Measurements from ENCODE around the gene AKR1C3. TPM values are rescaled to one million over a fixed set of nuclear protein-coding genes. Genes with fewer than 3 reads are reported as not detected.
"Not testable (repeated sequence)": the region's sequence is repeated elsewhere in the genome, so short reads cannot be mapped to it uniquely, and the experiment has no call there.

Gene AKR1C3
- total and polyA plus RNA-seq, 4 donors, result 1.5 to 6.1 (median 3.6) TPM

DNA sequence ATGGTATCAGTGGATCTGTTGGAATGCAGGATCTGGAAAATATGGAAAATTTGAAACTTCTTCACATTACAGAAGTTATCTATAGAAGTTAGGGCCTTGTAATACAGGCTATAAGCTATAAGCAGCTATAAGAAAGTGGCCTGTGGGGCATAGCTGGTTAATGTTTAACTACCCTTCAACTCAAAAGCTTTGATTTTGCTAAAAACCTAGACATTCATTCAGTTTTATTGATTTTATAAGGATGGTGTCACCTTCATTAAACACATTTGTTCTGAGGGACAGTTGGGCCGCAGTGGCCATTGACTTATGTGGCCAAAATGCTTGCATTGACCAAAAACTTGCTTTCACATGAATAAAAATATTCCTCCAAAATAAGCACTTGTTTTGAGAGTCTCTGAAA is 13.1 kb upstream of the AKR1C3 start:
- WGBS (ENCODE audit: insufficient coverage), result no CpG with 5 or more reads among the region's 1 CpG
- DNase-seq (ENCODE audit: low read depth in 4 of 6, low spot score in 6 of 6), result no peak

DNA sequence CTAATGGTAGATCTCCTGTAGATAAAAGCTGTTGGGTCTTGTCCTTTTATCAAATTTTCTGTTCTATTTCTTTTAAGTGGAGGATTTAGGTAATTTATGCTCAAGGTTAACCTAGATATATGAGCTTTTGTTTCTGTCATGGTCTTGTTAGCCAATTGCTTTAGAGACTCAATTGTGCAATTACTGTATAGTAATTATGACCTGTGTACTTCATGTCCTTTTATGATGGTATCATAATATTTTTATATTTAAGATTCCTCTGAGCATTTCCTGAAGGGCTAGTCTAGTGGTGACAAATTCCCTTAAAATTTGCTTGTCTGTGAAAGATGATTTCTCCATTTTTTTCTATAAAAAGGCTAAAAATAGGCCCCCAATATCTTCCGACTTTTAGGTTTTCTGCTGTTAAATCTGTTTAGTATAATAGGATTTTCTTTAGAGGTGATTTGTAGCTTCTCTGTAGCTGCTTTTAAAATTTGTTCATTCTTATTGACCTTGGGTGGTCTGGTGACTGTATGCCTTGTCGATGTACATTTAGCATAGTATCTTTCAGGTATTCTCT is 5.4 kb upstream of the AKR1C3 start:
- no peaks in the 10 kb centered on the region for H3K36me3 ChIP-seq (ENCODE audit: control insufficient read depth, insufficient read depth, low read length)
- no peak for DNase-seq (ENCODE audit: low read depth in 4 of 6, low spot score in 6 of 6)
- no peaks in the 10 kb centered on the region for H3K27me3 ChIP-seq (ENCODE audit: control insufficient read depth, insufficient read depth, low read length)
- no peaks in the 10 kb centered on the region for H3K4me1 ChIP-seq (ENCODE audit: control insufficient read depth, insufficient read depth, low read length)
- no peak overlapping the region for H3K4me3 ChIP-seq (ENCODE audit: low read depth, low read length)
- WGBS (ENCODE audit: insufficient coverage), result no CpG with 5 or more reads among the region's 2 CpGs
- H3K27ac ChIP-seq (ENCODE audit: low read depth, low read length), result no peak overlapping the region
- H3K9me3 ChIP-seq (ENCODE audit: control insufficient read depth, insufficient read depth, low read length), result no peaks in the 10 kb centered on the region

More for the DNA sequence above, 13.1 kb upstream of the AKR1C3 start:
- Histone ChIP-seq H3K9me3 (ENCODE audit: control insufficient read depth, insufficient read depth, low read length) (no peaks in the 10 kb centered on the region), H3K27me3 (ENCODE audit: control insufficient read depth, insufficient read depth, low read length) (no peaks in the 10 kb centered on the region), H3K36me3 (ENCODE audit: control insufficient read depth, insufficient read depth, low read length) (no peaks in the 10 kb centered on the region), H3K4me1 (ENCODE audit: control insufficient read depth, insufficient read depth, low read length) (no peaks in the 10 kb centered on the region), H3K27ac (ENCODE audit: low read depth, low read length) (no peak overlapping the region), H3K4me3 (ENCODE audit: low read depth, low read length) (no peak overlapping the region)

DNA sequence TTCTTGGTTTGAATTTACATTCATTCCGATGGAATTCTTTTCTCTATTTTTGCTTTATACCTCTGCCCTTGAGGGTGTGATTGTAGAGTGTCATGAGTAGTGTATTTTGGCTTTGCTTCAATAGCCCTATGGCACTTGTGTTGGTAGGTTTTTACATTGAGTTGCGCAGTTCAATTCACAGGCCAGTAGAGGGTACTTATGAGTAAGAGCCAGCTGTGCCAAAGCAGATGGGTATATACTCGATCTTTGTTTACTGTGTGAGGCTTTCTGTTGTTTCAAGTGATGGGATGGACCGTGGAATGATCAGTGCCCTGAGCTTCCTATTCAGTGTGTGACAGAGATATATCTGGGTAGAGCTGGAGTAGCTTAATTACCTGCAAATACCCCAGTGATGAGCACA is 4.3 kb upstream of the AKR1C3 start:
- Histone ChIP-seq H3K4me3 (ENCODE audit: low read depth, low read length) (no peak overlapping the region), H3K9me3 (ENCODE audit: control insufficient read depth, insufficient read depth, low read length) (no peaks in the 10 kb centered on the region), H3K27me3 (ENCODE audit: control insufficient read depth, insufficient read depth, low read length) (no peaks in the 10 kb centered on the region), H3K27ac (ENCODE audit: low read depth, low read length) (no peak overlapping the region), H3K36me3 (ENCODE audit: control insufficient read depth, insufficient read depth, low read length) (no peaks in the 10 kb centered on the region), H3K4me1 (ENCODE audit: control insufficient read depth, insufficient read depth, low read length) (no peaks in the 10 kb centered on the region)
- 42% methylated on average over 3 of the region's 4 CpGs for WGBS (ENCODE audit: insufficient coverage)
- no peak for DNase-seq (ENCODE audit: low read depth in 4 of 6, low spot score in 6 of 6)

DNA sequence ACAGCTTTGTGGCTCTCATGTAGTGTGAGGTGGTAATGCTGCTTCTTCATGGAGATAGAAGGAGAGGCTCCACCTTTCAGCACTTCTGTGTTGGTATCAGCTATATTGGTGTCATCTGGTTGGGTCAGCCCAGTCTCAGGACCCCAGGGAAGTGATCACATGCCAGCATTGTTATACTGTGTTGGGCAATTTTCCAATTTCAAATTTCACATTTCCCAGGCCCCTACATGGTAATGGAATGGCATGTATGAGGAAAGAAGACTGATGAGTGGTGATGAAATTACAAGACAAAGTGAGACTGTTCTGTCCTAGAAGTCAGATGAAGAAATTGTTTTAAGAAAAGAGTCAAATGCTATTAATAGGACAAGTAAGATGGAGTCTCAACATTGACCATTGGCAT is 3.7 kb upstream of the AKR1C3 start:
- H3K36me3 ChIP-seq (ENCODE audit: control insufficient read depth, insufficient read depth, low read length), result no peaks in the 10 kb centered on the region

DNA sequence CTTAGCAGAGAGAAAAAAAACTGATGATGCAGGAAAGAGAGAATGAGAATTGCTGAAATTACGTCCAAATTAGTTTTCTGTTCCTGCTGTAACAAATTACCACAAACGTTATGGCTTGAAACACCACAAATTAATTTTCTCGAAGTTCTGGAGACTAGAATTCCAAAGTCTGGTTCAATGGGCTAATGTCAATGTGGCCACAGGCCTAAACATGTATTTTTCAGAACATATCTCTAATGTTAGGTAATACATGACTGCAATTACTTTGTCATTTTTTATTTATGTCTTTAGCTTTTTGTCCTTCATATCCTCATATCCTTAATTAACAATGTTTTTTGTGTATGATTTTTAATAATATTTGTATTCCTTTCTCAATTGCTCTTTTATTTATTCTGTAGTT is 3.0 kb upstream of the AKR1C3 start:
- no peak overlapping the region for H3K27ac ChIP-seq (ENCODE audit: low read depth, low read length)
- DNase-seq (ENCODE audit: low read depth in 4 of 6, low spot score in 6 of 6), result no peak
- H3K4me1 ChIP-seq (ENCODE audit: control insufficient read depth, insufficient read depth, low read length), result no peaks in the 10 kb centered on the region
- no peaks in the 10 kb centered on the region for H3K27me3 ChIP-seq (ENCODE audit: control insufficient read depth, insufficient read depth, low read length)
- H3K4me3 ChIP-seq (ENCODE audit: low read depth, low read length), result no peak overlapping the region
- no peaks in the 10 kb centered on the region for H3K36me3 ChIP-seq (ENCODE audit: control insufficient read depth, insufficient read depth, low read length)
- 80% methylated on average over 2 of the region's 3 CpGs for WGBS (ENCODE audit: insufficient coverage)
- H3K9me3 ChIP-seq (ENCODE audit: control insufficient read depth, insufficient read depth, low read length), result no peaks in the 10 kb centered on the region

More for the DNA sequence above, 3.7 kb upstream of the AKR1C3 start:
- Histone ChIP-seq H3K4me1 (ENCODE audit: control insufficient read depth, insufficient read depth, low read length) (no peaks in the 10 kb centered on the region), H3K9me3 (ENCODE audit: control insufficient read depth, insufficient read depth, low read length) (no peaks in the 10 kb centered on the region), H3K4me3 (ENCODE audit: low read depth, low read length) (no peak overlapping the region), H3K27ac (ENCODE audit: low read depth, low read length) (no peak overlapping the region), H3K27me3 (ENCODE audit: control insufficient read depth, insufficient read depth, low read length) (no peaks in the 10 kb centered on the region)
- no peak for DNase-seq (ENCODE audit: low read depth in 4 of 6, low spot score in 6 of 6)

DNA sequence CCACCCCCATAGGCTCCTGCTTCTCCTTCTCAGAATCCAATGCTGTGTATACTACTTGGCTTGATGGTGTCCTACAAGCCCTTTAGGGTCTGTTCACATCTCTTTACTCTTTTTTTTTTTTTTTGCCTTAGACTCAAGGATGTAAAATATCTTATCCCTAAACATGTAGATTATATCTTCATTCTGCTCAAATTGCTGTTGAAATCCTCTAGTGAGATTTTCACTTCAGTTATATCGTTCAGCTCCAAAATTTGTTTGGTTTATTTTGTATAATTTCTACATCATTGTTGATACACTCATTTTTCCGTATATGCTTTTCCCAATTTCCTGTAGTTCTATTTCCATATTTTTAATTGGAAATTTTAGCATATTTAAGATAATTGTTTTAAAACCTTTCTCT is 1.8 kb upstream of the AKR1C3 start:
- no peak overlapping the region for H3K27ac ChIP-seq (ENCODE audit: low read depth, low read length)
- WGBS (ENCODE audit: insufficient coverage), result no CpG with 5 or more reads among the region's 2 CpGs
- H3K9me3 ChIP-seq (ENCODE audit: control insufficient read depth, insufficient read depth, low read length), result no peaks in the 10 kb centered on the region
- H3K36me3 ChIP-seq (ENCODE audit: control insufficient read depth, insufficient read depth, low read length), result no peaks in the 10 kb centered on the region
- H3K4me1 ChIP-seq (ENCODE audit: control insufficient read depth, insufficient read depth, low read length), result no peaks in the 10 kb centered on the region
- H3K4me3 ChIP-seq (ENCODE audit: low read depth, low read length), result no peak overlapping the region
- no peaks in the 10 kb centered on the region for H3K27me3 ChIP-seq (ENCODE audit: control insufficient read depth, insufficient read depth, low read length)
- DNase-seq (ENCODE audit: low read depth in 4 of 6, low spot score in 6 of 6), result no peak

DNA sequence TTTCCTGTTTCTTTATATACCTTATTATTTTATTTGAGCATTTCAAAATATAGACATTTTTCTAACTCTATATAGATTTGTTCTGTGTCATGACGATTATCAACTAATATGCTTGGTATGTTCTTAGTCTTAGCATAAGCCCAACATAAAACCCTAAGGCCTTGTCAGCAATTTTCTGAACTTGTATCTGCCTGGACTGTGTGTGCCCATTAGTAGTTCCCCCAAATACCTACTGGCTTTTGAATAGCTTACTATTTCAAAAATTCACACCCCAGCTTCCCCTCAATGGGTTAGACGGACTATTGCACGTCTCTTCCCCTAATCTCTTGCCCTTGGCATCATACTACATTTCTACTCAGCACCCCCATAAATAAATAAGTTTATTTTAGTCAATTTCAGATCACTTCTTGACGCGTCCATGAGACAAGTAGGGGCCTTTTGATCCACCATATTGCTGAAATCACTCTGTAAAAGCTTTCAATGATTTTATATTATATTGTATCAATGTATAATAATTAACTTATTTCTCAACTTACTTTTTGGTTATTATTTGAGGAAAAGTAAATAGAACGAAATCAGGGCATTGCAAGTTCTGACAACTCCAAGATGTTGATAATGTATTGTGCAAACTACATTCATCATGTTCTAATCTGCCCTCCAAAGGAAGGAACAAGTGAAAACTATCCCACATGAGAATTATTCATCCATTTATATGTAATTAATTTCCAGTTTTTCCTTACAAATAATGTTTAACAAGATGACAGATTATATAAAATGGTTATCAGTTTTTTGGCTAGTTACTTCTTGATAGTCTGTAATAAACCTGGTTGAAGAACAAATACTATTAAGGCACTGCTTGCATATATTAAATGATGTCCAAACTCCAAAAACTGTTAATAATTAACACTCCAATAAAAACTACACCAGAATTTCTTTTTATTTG is 1.1 kb upstream of the AKR1C3 start:
- no peak for DNase-seq (ENCODE audit: low read depth in 4 of 6, low spot score in 6 of 6)
- Histone ChIP-seq H3K36me3 (ENCODE audit: control insufficient read depth, insufficient read depth, low read length) (no peaks in the 10 kb centered on the region), H3K27ac (ENCODE audit: low read depth, low read length) (no peak overlapping the region), H3K4me3 (ENCODE audit: low read depth, low read length) (no peak overlapping the region), H3K4me1 (ENCODE audit: control insufficient read depth, insufficient read depth, low read length) (no peaks in the 10 kb centered on the region), H3K27me3 (ENCODE audit: control insufficient read depth, insufficient read depth, low read length) (no peaks in the 10 kb centered on the region), H3K9me3 (ENCODE audit: control insufficient read depth, insufficient read depth, low read length) (no peaks in the 10 kb centered on the region)
- WGBS (ENCODE audit: insufficient coverage), result 100% methylated on average over 2 of the region's 6 CpGs

DNA sequence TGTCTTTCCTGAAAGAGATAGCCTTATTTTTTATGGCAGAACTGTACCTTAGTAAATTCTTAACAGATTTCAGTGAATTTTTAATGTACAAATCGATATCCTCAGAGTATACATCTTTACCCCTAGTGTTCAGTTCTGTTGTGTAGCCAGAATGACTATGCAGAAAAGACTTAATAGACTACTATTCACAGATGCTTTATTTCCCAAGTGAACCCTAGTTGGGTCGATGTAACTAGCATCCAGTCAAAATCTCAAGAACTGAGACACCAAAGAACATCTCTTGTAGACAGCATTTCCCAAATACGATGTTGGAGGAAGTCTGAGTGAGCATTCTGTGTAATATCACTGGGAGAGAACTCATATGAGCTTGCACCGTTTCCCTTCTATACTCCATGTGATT is 1.5 kb downstream of the AKR1C3 start:
- no peak overlapping the region for H3K4me3 ChIP-seq (ENCODE audit: low read depth, low read length)
- WGBS (ENCODE audit: insufficient coverage), result no CpG with 5 or more reads among the region's 4 CpGs

DNA sequence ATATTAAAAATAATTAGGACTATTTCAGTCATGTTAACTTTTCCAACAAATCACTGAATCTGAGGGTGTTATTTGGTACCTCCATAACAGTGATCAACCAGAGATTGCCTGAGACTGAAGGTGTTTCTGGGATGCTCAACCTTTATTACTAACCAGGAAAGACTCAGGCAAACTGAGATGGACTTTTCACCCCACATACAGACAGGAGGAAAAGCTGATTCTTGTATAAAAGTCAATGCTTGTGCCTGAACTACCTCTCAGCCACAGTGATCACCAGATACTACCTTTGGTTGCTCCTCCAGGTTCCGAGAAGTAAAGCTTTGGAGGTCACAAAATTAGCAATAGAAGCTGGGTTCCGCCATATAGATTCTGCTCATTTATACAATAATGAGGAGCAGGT is 1.9 kb downstream of the AKR1C3 start:
- no peaks in the 10 kb centered on the region for H3K36me3 ChIP-seq (ENCODE audit: control insufficient read depth, insufficient read depth, low read length)
- DNase-seq (ENCODE audit: low read depth in 4 of 6, low spot score in 6 of 6), result no peak
- no peaks in the 10 kb centered on the region for H3K9me3 ChIP-seq (ENCODE audit: control insufficient read depth, insufficient read depth, low read length)
- WGBS (ENCODE audit: insufficient coverage), result no CpG with 5 or more reads among the region's 2 CpGs
- H3K27me3 ChIP-seq (ENCODE audit: control insufficient read depth, insufficient read depth, low read length), result no peaks in the 10 kb centered on the region
- no peak overlapping the region for H3K27ac ChIP-seq (ENCODE audit: low read depth, low read length)
- no peak overlapping the region for H3K4me3 ChIP-seq (ENCODE audit: low read depth, low read length)
- no peaks in the 10 kb centered on the region for H3K4me1 ChIP-seq (ENCODE audit: control insufficient read depth, insufficient read depth, low read length)

More for the DNA sequence above, 1.5 kb downstream of the AKR1C3 start:
- Histone ChIP-seq H3K9me3 (ENCODE audit: control insufficient read depth, insufficient read depth, low read length) (no peaks in the 10 kb centered on the region), H3K27me3 (ENCODE audit: control insufficient read depth, insufficient read depth, low read length) (no peaks in the 10 kb centered on the region), H3K27ac (ENCODE audit: low read depth, low read length) (no peak overlapping the region), H3K36me3 (ENCODE audit: control insufficient read depth, insufficient read depth, low read length) (no peaks in the 10 kb centered on the region), H3K4me1 (ENCODE audit: control insufficient read depth, insufficient read depth, low read length) (no peaks in the 10 kb centered on the region)
- no peak for DNase-seq (ENCODE audit: low read depth in 4 of 6, low spot score in 6 of 6)

DNA sequence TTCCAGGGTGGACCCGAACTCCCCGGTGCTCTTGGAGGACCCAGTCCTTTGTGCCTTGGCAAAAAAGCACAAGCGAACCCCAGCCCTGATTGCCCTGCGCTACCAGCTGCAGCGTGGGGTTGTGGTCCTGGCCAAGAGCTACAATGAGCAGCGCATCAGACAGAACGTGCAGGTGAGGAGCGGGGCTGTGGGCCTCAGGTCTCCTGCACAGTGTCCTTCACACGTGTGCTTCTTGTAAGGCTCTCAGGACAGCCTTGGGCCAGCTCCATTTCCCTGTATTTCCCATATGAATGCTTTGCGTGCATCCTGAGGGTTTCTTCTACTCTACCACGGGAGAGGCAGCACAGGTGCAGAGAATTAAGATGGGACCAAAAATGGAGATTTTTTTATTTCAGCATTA is 8.3 kb downstream of the AKR1C3 start:
- not testable (repeated sequence) for H3K4me3 ChIP-seq (ENCODE audit: low read depth, low read length); H3K27me3 ChIP-seq (ENCODE audit: control insufficient read depth, insufficient read depth, low read length); H3K27ac ChIP-seq (ENCODE audit: low read depth, low read length); H3K9me3 ChIP-seq (ENCODE audit: control insufficient read depth, insufficient read depth, low read length); H3K4me1 ChIP-seq (ENCODE audit: control insufficient read depth, insufficient read depth, low read length); H3K36me3 ChIP-seq (ENCODE audit: control insufficient read depth, insufficient read depth, low read length); DNase-seq (ENCODE audit: low read depth in 4 of 6, low spot score in 6 of 6)
- WGBS (ENCODE audit: insufficient coverage), result no CpG with 5 or more reads among the region's 11 CpGs

Data from spinal cord (tissue), 10 donors.